Gastroesophageal sphincter (tissue), 4 donors: Measurements from ENCODE around the gene SEC24B. TPM values are rescaled to one million over a fixed set of nuclear protein-coding genes. Genes with fewer than 3 reads are reported as not detected.

Source experiments
- ATAC-seq: fragments of 150-250 bp; one replicate; pipeline ENCODE4 v1.9.1; 2016; ENCODE audit warnings: mild to moderate bottlenecking, moderate library complexity
- H3K27ac ChIP-seq, 4 donors: fragments of 200-600 bp; sonication (generic) in 3 of 4; 1 replicate in 3 of 4; 2 replicates in 1 of 4; pipeline ENCODE4 v1.5.1; 2016 to 2019
- H3K27me3 ChIP-seq: fragments of 200-600 bp; sonication (generic); one replicate; pipeline ENCODE4 v1.5.1; 2019
- H3K36me3 ChIP-seq, 2 donors: fragments of 200-600 bp; sonication (generic); one replicate each; pipeline ENCODE4 v1.5.1; 2019; ENCODE audit warnings: control low read depth in 1 of 2
- H3K4me1 ChIP-seq, 3 donors: fragments of 200-600 bp; sonication (generic); 1 replicate in 2 of 3; 2 replicates in 1 of 3; pipeline ENCODE4 v1.5.1; 2016 to 2019; ENCODE audit warnings: control low read depth in 2 of 3
- H3K4me3 ChIP-seq, 2 donors: fragments of 200-600 bp; sonication (generic); one replicate each; pipeline ENCODE4 v1.5.1; 2019; ENCODE audit warnings: mild to moderate bottlenecking in 1 of 2, moderate library complexity in 1 of 2
- H3K9me3 ChIP-seq, 3 donors: fragments of 200-600 bp; sonication (generic); one replicate each; pipeline ENCODE4 v1.5.1; 2017 to 2019; ENCODE audit warnings: control low read depth in 2 of 3
- CTCF ChIP-seq, 4 experiments: fragments of 200-600 bp in 2 of 4; fragments of 450-650 bp in 2 of 4; sonication (generic) in 1 of 4; IDR thresholded peaks; one replicate each; pipeline ENCODE4 v1.5.1; 2017 to 2019; ENCODE audit warnings: antibody characterized with exemption in 4 of 4, mild to moderate bottlenecking in 2 of 4, moderate library complexity in 2 of 4
- EP300 ChIP-seq: sonication (generic); formaldehyde crosslinking; IDR thresholded peaks from one replicate; pipeline ENCODE4 v1.6.1; 2017; ENCODE audit warnings: antibody characterized with exemption, mild to moderate bottlenecking
- POLR2A ChIP-seq, 2 donors: fragments of 450-650 bp; IDR thresholded peaks; one replicate each; pipeline ENCODE4 v1.6.1; 2017; ENCODE audit warnings: antibody characterized with exemption in 2 of 2, mild to moderate bottlenecking in 2 of 2, moderate library complexity in 1 of 2
- POLR2AphosphoS5 ChIP-seq: sonication (generic); formaldehyde crosslinking; IDR thresholded peaks from one replicate; pipeline ENCODE4 v1.6.1; 2017; ENCODE audit warnings: antibody characterized with exemption
- WGBS, 2 donors: methylation state at CpG; one replicate each; pipeline ENCODE4 v1.1.5; 2018; ENCODE audit warnings: low coverage in 1 of 2; 5-methylcytosine and 5-hydroxymethylcytosine counted together
- total RNA-seq, 4 donors: library from RNA; depleted of rRNA; stranded (reverse); fragments of >200 nt; gene quantifications; one replicate each; pipeline ENCODE4 v1.1.0, GENCODE V29; 2016

SEC24B gene
- total RNA-seq, 4 donors from 2014 or later: 39.5 to 43.5 (median 41.7) TPM

DNA sequence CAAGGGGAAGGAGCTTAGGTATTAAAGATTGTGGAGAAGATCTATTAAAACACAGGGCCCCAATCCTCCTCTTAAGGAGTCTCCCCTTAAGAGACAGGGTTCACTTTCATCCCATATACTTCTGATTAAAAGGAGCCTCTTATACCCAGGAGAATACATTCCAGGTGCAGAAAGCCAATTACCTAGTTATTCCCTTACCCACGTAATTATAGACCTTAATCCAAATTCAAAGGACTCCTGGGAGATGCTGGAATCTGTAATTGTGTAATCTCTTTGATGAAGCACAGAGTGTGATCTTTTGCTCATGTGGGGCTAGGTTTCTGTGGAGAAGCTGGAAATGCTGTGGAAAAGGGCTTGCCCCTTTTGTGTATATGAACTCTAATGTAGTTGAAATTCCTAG, 1.4 kb upstream of the SEC24B start:
- WGBS, 2 donors: 78 to 89% methylated on average over 1 of the region's 1 CpG
- H3K4me3 ChIP-seq: no peak overlapping the region
- H3K36me3 ChIP-seq: no peaks in the 10 kb centered on the region
- peak overlapping the region in 3 of 4 donors; percentile 94 to 96 (median 95) for H3K27ac ChIP-seq
- no peaks in the 10 kb centered on the region for H3K9me3 ChIP-seq
- peaks cover 7 to 43% (median 8%) of the 10 kb centered on the region in 3 donors for H3K4me1 ChIP-seq
- no peaks in the 10 kb centered on the region for H3K27me3 ChIP-seq
- ATAC-seq: no peak
- no peak for TF ChIP-seq EP300
- no peak for TF ChIP-seq POLR2AphosphoS5
- TF ChIP-seq CTCF (IDR thresholded peaks at IDR 0.05): no peak
- TF ChIP-seq POLR2A (IDR thresholded peaks at IDR 0.05): no peak

- TF ChIP-seq POLR2A (IDR thresholded peaks at IDR 0.05) (no peak), EP300 (no peak)
- 5 to 18% methylated on average over 2 to 3 of the region's 3 CpGs for WGBS, 2 donors
- Histone ChIP-seq H3K4me1 (peaks cover 7 to 48% (median 8%) of the 10 kb centered on the region in 3 donors), H3K27me3 (no peaks in the 10 kb centered on the region), H3K9me3 (no peaks in the 10 kb centered on the region), H3K27ac (peak overlapping the region; percentile 88 to 96 (median 94)), H3K36me3 (no peaks in the 10 kb centered on the region), H3K4me3 (peak overlapping the region; percentile 82 to 93)
- no peak for ATAC-seq
These were observed 919 bp upstream of the SEC24B start for GRCh38 chr4:109432696-109433095.

DNA sequence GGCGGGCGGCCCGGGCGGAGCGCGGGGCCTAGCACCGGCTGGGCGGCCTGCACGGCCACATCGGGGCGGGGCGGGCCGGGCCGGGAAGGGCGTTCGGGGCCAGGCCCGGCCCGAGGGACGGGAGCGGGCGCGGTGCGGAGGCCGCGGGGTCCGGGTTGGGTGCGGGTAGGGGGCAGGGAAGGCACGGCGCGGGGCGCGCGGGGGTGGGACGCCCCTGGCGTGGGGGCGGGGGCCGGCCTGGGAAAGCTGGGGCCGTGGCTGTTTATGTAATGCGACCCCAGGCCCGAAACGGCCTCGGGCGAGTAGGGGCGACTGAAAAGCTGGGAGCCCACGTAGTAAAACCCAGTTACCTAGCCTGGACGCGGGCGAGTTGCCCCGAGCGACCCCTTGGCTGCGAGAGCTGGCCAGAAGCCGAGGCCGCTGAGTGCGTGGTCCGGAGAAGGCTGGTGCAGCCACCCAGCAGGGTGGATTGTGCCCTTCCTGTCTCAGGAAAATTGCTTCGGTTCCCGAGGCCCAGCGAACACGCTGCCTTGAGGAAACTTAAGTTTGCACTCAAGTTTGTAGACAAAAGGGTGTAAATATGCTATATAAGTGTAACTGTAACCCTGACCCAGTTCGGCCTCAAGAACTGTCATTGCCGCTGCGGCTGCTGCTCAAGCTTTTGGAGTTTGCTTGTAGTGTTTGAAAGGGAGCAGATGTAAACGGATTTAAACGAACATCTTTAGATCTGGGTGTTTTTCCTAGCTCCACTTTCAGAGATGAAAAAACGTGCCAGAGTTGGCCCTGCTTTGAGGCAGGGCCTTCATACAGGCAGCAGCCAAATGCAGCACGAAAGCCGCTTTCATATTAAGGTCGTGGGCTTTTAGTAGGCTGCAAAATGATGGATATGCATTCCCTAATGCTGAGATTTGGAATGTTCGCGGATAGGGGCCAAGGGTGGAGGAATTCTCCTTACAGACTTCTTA, 674 bp downstream of the SEC24B start:
- H3K4me1 ChIP-seq: peaks cover 13 to 63% (median 17%) of the 10 kb centered on the region in 3 donors
- H3K27ac ChIP-seq: peak overlapping the region; percentile 88 to 96 (median 94)
- H3K9me3 ChIP-seq: no peaks in the 10 kb centered on the region
- TF ChIP-seq EP300 (no peak), CTCF (IDR thresholded peaks at IDR 0.05) (no peak), POLR2AphosphoS5 (peak; percentile 52), POLR2A (IDR thresholded peaks at IDR 0.05) (no peak)
- WGBS, 2 donors: 0 to 1% methylated on average over 8 to 11 of the region's 70 CpGs
- H3K4me3 ChIP-seq: peak overlapping the region; percentile 82 to 93
- no peaks in the 10 kb centered on the region for H3K36me3 ChIP-seq
- H3K27me3 ChIP-seq: no peaks in the 10 kb centered on the region
- peak; percentile 75 for ATAC-seq

DNA sequence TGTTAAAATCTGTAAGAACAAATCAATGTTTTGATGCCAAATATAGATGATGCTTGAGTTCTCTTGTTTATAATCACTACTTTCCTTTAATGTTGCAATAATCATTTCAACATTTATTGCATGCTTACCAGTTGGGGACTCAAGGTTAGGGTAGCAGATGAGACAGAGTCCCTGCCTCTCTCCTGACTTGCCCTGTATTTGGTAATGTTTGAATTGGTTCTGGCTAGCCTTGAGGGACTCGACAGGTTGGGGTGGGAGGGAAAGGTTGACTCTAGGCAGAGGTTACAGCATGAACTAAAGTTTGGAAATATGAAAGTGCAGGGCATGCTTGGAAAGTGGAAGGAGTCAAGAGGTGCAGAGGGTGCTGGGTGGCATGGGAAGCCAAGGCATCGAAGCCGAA, 2.0 kb downstream of the SEC24B start:
- no peak for ATAC-seq
- Histone ChIP-seq H3K36me3 (no peaks in the 10 kb centered on the region), H3K4me1 (peaks cover 18 to 77% (median 29%) of the 10 kb centered on the region in 3 donors), H3K27me3 (no peaks in the 10 kb centered on the region), H3K4me3 (peak overlapping the region in 1 of 2 donors; percentile 82), H3K27ac (peak overlapping the region in 3 of 4 donors; percentile 94 to 96 (median 95)), H3K9me3 (no peaks in the 10 kb centered on the region)
- no peak for TF ChIP-seq POLR2A (IDR thresholded peaks at IDR 0.05)
- WGBS, 2 donors: 79 to 83% methylated on average over 2 to 3 of the region's 3 CpGs

DNA sequence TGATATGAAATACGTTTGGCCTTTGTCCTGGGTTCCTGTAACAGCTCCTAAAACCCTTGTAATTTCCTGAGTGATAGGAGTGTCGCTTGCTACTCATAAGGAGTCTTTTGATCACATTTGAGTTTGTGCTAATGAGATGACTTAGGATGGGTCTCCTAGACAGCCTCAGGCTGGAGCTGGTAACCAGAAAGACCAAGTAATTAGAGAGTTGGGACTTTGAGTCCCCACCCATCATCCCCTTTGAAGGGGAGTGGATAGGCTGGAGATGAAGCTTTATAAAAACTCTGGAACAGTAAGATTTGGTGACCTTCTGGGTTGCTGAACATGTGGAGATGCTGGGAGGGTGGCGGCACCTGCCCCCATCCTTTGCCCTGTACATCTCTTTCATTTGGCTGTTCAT, 2.9 kb downstream of the SEC24B start:
- Histone ChIP-seq H3K9me3 (no peaks in the 10 kb centered on the region), H3K27me3 (no peaks in the 10 kb centered on the region), H3K36me3 (no peaks in the 10 kb centered on the region), H3K27ac (peak overlapping the region in 2 of 4 donors; percentile 27 to 95), H3K4me1 (peaks cover 20 to 86% (median 37%) of the 10 kb centered on the region in 3 donors), H3K4me3 (no peak overlapping the region)
- ATAC-seq: no peak
- WGBS, 2 donors: 53 to 70% methylated on average over 2 to 3 of the region's 3 CpGs
- TF ChIP-seq EP300: no peak
- no peak for TF ChIP-seq CTCF (IDR thresholded peaks at IDR 0.05)
- TF ChIP-seq POLR2AphosphoS5: no peak
- no peak for TF ChIP-seq POLR2A (IDR thresholded peaks at IDR 0.05)
